HCT116 (cell line): ENCODE data around the gene PRL. TPM values are rescaled to one million over a fixed set of nuclear protein-coding genes. Genes with fewer than 3 reads are reported as not detected.
A peak's percentile ranks its signal among the peaks of the same experiment; 100 is the strongest.

Source experiments
- ATAC-seq: fragments of 200-7000 bp; cut with Tn5 transposase; 2 replicates; pipeline ENCODE4 v1.9.1; 2020; ENCODE audit warnings: mild to moderate bottlenecking, moderate library complexity
- Bru-seq: library from RNA; stranded (reverse); fragments of 400-500 nt; gene quantifications from one replicate; lab custom pipeline; 2021; lab: Mats Ljungman, UMichigan
- BruChase-seq, 2 experiments: library from RNA; stranded (reverse); fragments of 400-500 nt; gene quantifications; one replicate each; lab custom pipeline; 2021; lab: Mats Ljungman, UMichigan
- BruUV-seq: library from RNA; stranded (reverse); fragments of 400-500 nt; replicated peaks from 2 replicates; lab custom pipeline; 2021; lab: Mats Ljungman, UMichigan
- CTCF ChIA-PET: fragments of 300-600 bp; sonication (Branson Sonifier 250); formaldehyde crosslinking; loops from one replicate; lab custom pipeline; 2021; ENCODE audit warnings: antibody characterized with exemption; lab: Charles Lee
- POLR2A ChIA-PET: fragments of 300-600, 350-600 bp; sonication (Branson Sonifier 250); formaldehyde crosslinking; loops from one replicate; lab custom pipeline; 2021; ENCODE audit warnings: antibody characterized with exemption; lab: Charles Lee
- RAD21 ChIA-PET, 2 experiments: fragments of 300-600 bp; sonication (Branson Sonifier 250); formaldehyde crosslinking; loops; one replicate each; lab custom pipeline; 2023; ENCODE audit warnings: low total read pairs in 2 of 2; ENCODE audit not compliant: uncharacterized antibody in 2 of 2, unreplicated experiment in 2 of 2, low non-redundant PET in 1 of 2; lab: Charles Lee
- DNase-seq: peaks from one replicate; pipeline ENCODE4 v3.0.0-alpha.2; 2010; ENCODE audit warnings: low read depth, low spot score
- H2AFZ ChIP-seq: fragments of 200-600 bp; shearing (Covaris generic), sonication (generic); 2 replicates; pipeline ENCODE4 v1.6.1; 2017; ENCODE audit warnings: low read depth, mixed run types, mixed read lengths, antibody characterized with exemption, low read length; ENCODE audit not compliant: poor library complexity, severe bottlenecking
- H3K27ac ChIP-seq: 2 replicates; pipeline ENCODE4 v1.5.1; 2012; ENCODE audit warnings: low read depth, low read length
- H3K27me3 ChIP-seq: fragments of 200-600 bp; sonication (generic); 2 replicates; pipeline ENCODE4 v1.6.1; 2016; ENCODE audit warnings: mixed run types, low read length, mixed read lengths; ENCODE audit not compliant: insufficient read depth
- H3K36me3 ChIP-seq, 2 experiments: fragments of 200-500 bp in 1 of 2; fragments of 200-600 bp in 1 of 2; sonication (Bioruptor generic) in 1 of 2; sonication (generic) in 1 of 2; 2 replicates each; pipeline versions ENCODE4 v1.5.1 to v1.6.1; 2014 to 2016; ENCODE audit warnings: low read length in 2 of 2, inconsistent platforms in 1 of 2, mixed read lengths in 1 of 2, mixed run types in 1 of 2; ENCODE audit not compliant: insufficient read depth in 2 of 2, control insufficient read depth in 1 of 2
- H3K4me1 ChIP-seq, 2 experiments: fragments of 200-600 bp in 1 of 2; sonication (generic) in 1 of 2; 2 replicates each; pipeline versions ENCODE4 v1.5.1 to v1.6.1; 2012 to 2017; ENCODE audit warnings: low read length in 2 of 2, inconsistent platforms in 1 of 2, mild to moderate bottlenecking in 1 of 2, mixed read lengths in 1 of 2, mixed run types in 1 of 2, moderate library complexity in 1 of 2; ENCODE audit not compliant: insufficient read depth in 2 of 2, control insufficient read depth in 1 of 2
- H3K4me2 ChIP-seq: fragments of 200-600 bp; sonication (generic); 2 replicates; pipeline ENCODE4 v1.6.1; 2017; ENCODE audit warnings: mixed run types, low read length, mixed read lengths
- H3K4me3 ChIP-seq, 2 experiments: fragments of 200-600 bp in 1 of 2; sonication (generic) in 1 of 2; replicated peaks in 1 of 2; 2 replicates each; pipeline ENCODE4 v1.5.1; 2011 to 2016; ENCODE audit warnings: low read length in 2 of 2, control low read depth in 1 of 2, low read depth in 1 of 2, mild to moderate bottlenecking in 1 of 2, mixed read lengths in 1 of 2, mixed run types in 1 of 2
- H3K79me2 ChIP-seq: fragments of 200-600 bp; sonication (generic); 2 replicates; pipeline ENCODE4 v1.6.1; 2017; ENCODE audit warnings: mild to moderate bottlenecking, mixed run types, low read length, moderate library complexity, mixed read lengths; ENCODE audit not compliant: insufficient read depth
- H3K9ac ChIP-seq: fragments of 200-600 bp; sonication (generic); 2 replicates; pipeline ENCODE4 v1.6.1; 2016; ENCODE audit warnings: low read length, mixed read lengths
- H3K9me2 ChIP-seq: fragments of 200-600 bp; sonication (generic), shearing (Covaris generic); 2 replicates; pipeline ENCODE4 v1.6.1; 2017; ENCODE audit warnings: mixed run types, mild to moderate bottlenecking, moderate library complexity; ENCODE audit not compliant: insufficient read depth
- H3K9me3 ChIP-seq, 2 experiments: fragments of 200-500 bp in 1 of 2; fragments of 200-600 bp in 1 of 2; sonication (Bioruptor generic) in 1 of 2; sonication (generic) in 1 of 2; 2 replicates each; pipeline ENCODE4 v1.6.1; 2014 to 2017; ENCODE audit warnings: low read length in 2 of 2, mixed read lengths in 2 of 2, inconsistent platforms in 1 of 2, low read depth in 1 of 2, mild to moderate bottlenecking in 1 of 2, mixed run types in 1 of 2, moderate library complexity in 1 of 2; ENCODE audit not compliant: control insufficient read depth in 1 of 2, insufficient read depth in 1 of 2
- H4K20me1 ChIP-seq: fragments of 200-600 bp; sonication (generic), shearing (Covaris generic); 2 replicates; pipeline ENCODE4 v1.6.1; 2017; ENCODE audit warnings: mixed run types, mild to moderate bottlenecking, moderate library complexity; ENCODE audit not compliant: insufficient read depth
- CTCF ChIP-seq, 3 experiments: fragments of 200-600 bp in 1 of 3; sonication (generic) in 1 of 3; IDR thresholded peaks in 2 of 3; conservative IDR thresholded peaks in 1 of 3; 2 replicates each; pipeline ENCODE4 v1.5.1; 2012 to 2017; ENCODE audit warnings: low read depth in 2 of 3, low read length in 2 of 3, antibody characterized with exemption in 1 of 3, borderline replicate concordance in 1 of 3, control low read depth in 1 of 3, mild to moderate bottlenecking in 1 of 3, mixed read lengths in 1 of 3, mixed run types in 1 of 3, moderate library complexity in 1 of 3; ENCODE audit not compliant: insufficient read depth in 1 of 3
- EZH2 ChIP-seq: fragments of 200-600 bp; sonication (generic); IDR thresholded peaks from 2 replicates; pipeline ENCODE4 v1.6.1; 2017; ENCODE audit warnings: antibody characterized with exemption, mixed run types
- RAD21 ChIP-seq: IDR thresholded peaks from 2 replicates; pipeline ENCODE4 v1.6.1; 2012; ENCODE audit warnings: low read depth, mild to moderate bottlenecking
- ZFX ChIP-seq: fragments of 450-650 bp; IDR thresholded peaks from 2 replicates; pipeline ENCODE4 v1.6.1; 2017
- intact Hi-C: fragments of 100-400 bp; cut with micrococcal nuclease; formaldehyde crosslinking; loops from 2 replicates; pipeline ENCODE4 v1.10.0; 2022
- long read RNA-seq: library from polyadenylated mRNA; unstranded; transcript quantifications from one replicate; pipeline ENCODE4 v2.0.0, GENCODE V29; 2021; ENCODE audit not compliant: unreplicated experiment
- polyA plus RNA-seq: library from polyadenylated mRNA; unstranded; fragments of >200 nt; gene quantifications from 2 replicates; pipeline ENCODE4 v1.2.1, GENCODE V29; 2012; ENCODE audit warnings: missing spikeins
- total RNA-seq: library from RNA; stranded (reverse); gene quantifications from one replicate; pipeline ENCODE4 v1.2.1, GENCODE V29; 2021; ENCODE audit not compliant: unreplicated experiment

The PRL gene
- not detected for total RNA-seq
- not detected in 2 replicates for polyA plus RNA-seq
- not detected for Bru-seq, nascent RNA
- not detected for BruChase-seq, experiment 1, labeled RNA remaining after a 6-hour chase
- BruChase-seq, experiment 2, labeled RNA remaining after a 2-hour chase = not detected
- long read RNA-seq = 0 reads

DNA sequence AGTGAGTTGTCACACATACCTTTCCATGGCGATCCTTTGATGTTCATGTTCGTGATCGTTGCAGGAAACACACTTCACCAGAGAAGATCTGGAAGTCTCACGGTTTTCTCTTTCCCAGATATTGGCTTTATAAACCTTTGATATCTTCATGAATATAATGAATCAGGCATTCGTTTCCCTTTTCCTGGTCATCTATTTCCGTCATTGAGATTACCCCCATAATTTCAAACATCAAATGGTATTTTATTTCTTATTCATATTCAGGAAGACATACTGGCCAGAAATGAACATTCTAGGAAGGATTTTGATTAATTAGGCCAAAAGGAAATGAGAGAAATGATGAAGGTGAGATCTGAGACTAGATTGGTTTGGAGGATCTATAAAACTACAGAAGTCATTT lies at the start of gene PRL:
TSS of gene PRL (minus strand) at position 101 of the 400 bp plus-strand sequence. CDS start at position 47, 54 bp downstream.
- ATAC-seq = no peak
- no peak for DNase-seq
- Histone ChIP-seq H3K4me3 (no peak within 1 kb of the TSS), H3K36me3 (no peaks in the 10 kb centered on the region), H3K4me2 (no peak within 1 kb of the TSS), H3K4me1 (no peaks in the 10 kb centered on the region), H3K9me3 (no peaks in the 10 kb centered on the region), H2AFZ (no peak within 1 kb of the TSS), H3K79me2 (no peaks in the 10 kb centered on the region), H3K27ac (no peak within 1 kb of the TSS), H4K20me1 (no peaks in the 10 kb centered on the region), H3K9ac (no peak within 1 kb of the TSS), H3K9me2 (no peaks in the 10 kb centered on the region), H3K27me3 (no peaks in the 10 kb centered on the region)
- no TSS peak for BruUV-seq
- POLR2A ChIA-PET = no interaction called here
- intact Hi-C loops = no loop called here
- CTCF ChIA-PET = no interaction called here
- TF ChIP-seq ZFX = no peak
- RAD21 ChIA-PET = no interaction called here

- TF ChIP-seq RAD21 (0 out of 2 replicates have a peak, but pooled peaks have one; percentile 7), CTCF (IDR thresholded peaks at IDR 0.05 in 2 of 3, conservative IDR thresholded peaks at IDR 0.05 in 1 of 3; ENCODE audit: borderline replicate concordance in 1 of 3, insufficient read depth in 1 of 3, low read depth in 2 of 3, low read length in 2 of 3) (peak in 2 of 3 experiments; percentile 22 to 35; a peak in 2 of 6 replicates), EZH2 (no peak)
- no peaks in the 10 kb centered on the region for H3K9me2 ChIP-seq
- no peak overlapping the region for H3K4me3 ChIP-seq
- POLR2A ChIA-PET = no interaction called here
- H2AFZ ChIP-seq = no peak overlapping the region
- H3K4me1 ChIP-seq = no peaks in the 10 kb centered on the region
- DNase-seq (no peak), ATAC-seq (no peak)
- H3K4me2 ChIP-seq = no peak overlapping the region
- intact Hi-C loops = no loop called here
- no peak overlapping the region for H3K27ac ChIP-seq
- no peaks in the 10 kb centered on the region for H3K79me2 ChIP-seq
- H3K36me3 ChIP-seq = no peaks in the 10 kb centered on the region
- BruUV-seq = no TSS peak
- H4K20me1 ChIP-seq = no peaks in the 10 kb centered on the region
- RAD21 ChIA-PET = no interaction called here
- H3K9me3 ChIP-seq = no peaks in the 10 kb centered on the region
- no peak overlapping the region for H3K9ac ChIP-seq
- H3K27me3 ChIP-seq = no peaks in the 10 kb centered on the region
- CTCF ChIA-PET = no interaction called here
These were observed 47.0 kb upstream of the PRL start for GRCh38 chr6:22343864-22344263.
